GM12875 (cell line): ENCODE results near the gene TMEM18.

Experiments used
- H3K4me3 ChIP-seq: one replicate; pipeline ENCODE4 v1.5.1; 2011; ENCODE audit warnings: low read depth, low read length, control low read depth
- CTCF ChIP-seq: IDR thresholded peaks from 2 replicates; pipeline ENCODE4 v1.5.1; 2011; ENCODE audit warnings: low read depth, mild to moderate bottlenecking, control low read depth, inconsistent platforms, low read length, moderate library complexity, borderline replicate concordance; ENCODE audit not compliant: insufficient read depth

The TMEM18 gene

GRCh38 chr2:677056-677958 lies at the start of gene TMEM18:
Gene TMEM18 (minus strand): TSS chr2:677406. CDS start chr2:677345, 61 bp downstream.
- TF ChIP-seq CTCF = peak; percentile 20; the same call in 1 of the 2 replicates

GRCh38 chr2:726169-726568 lies 49.0 kb upstream of the TMEM18 start:
- no peak for TF ChIP-seq CTCF
- H3K4me3 ChIP-seq = no peak overlapping the region

More at GRCh38 chr2:677056-677958, at the start of gene TMEM18:
- H3K4me3 ChIP-seq = peak within 1 kb of the TSS; percentile 86

- no peak overlapping the region for H3K4me3 ChIP-seq
- TF ChIP-seq CTCF = no peak
Observed at GRCh38 chr2:725468-725867, 48.3 kb upstream of the TMEM18 start.

GRCh38 chr2:723761-724160 lies 46.6 kb upstream of the TMEM18 start:
- TF ChIP-seq CTCF = no peak
- no peak overlapping the region for H3K4me3 ChIP-seq

- no peak for TF ChIP-seq CTCF
- no peak overlapping the region for H3K4me3 ChIP-seq
Observed at GRCh38 chr2:720842-721241, 43.6 kb upstream of the TMEM18 start.

GRCh38 chr2:719734-720133 lies 42.5 kb upstream of the TMEM18 start:
- H3K4me3 ChIP-seq = no peak overlapping the region
- no peak for TF ChIP-seq CTCF

- no peak for TF ChIP-seq CTCF
- H3K4me3 ChIP-seq = no peak overlapping the region
Observed at GRCh38 chr2:719191-719590, 42.0 kb upstream of the TMEM18 start.
